ENCODE data around the gene MEGF11.
A peak's percentile ranks its signal among the peaks of the same experiment; 100 is the strongest.
"Not testable (repeated sequence)": the region's sequence is repeated elsewhere in the genome, so short reads cannot be mapped to it uniquely, and the experiment has no call there.

MEGF11 gene

DNA sequence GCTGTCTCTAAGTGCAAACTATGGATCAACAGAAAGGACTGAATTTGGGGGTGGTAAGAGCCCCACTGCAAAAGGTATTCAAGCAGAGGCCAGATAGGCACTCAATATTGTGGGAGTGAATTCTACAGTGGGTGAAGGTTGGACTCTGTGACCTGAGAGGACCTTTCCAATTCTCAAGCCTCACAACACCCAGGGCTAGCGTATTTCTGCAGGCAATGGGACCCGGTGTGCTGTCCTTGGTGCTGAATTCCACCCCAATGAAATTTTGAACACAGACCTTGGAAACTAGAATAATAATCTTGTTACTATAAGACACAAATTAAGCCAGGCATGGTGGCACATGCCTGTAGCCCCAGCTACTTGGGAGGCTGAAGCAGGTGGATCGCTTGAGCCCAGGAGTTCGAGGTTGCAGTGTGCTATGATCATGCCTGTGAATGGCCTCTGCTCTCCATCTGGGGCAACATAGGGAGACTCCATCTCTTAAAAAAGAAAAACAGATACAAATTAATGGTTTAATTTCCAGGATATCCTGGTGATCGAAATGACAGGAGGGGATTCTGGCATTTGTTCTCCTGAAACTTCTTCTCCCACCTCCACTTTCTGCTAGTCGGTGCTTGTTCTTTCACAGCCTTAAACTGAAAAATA lies 248.8 kb downstream of the MEGF11 start:
- no peak for DNase-seq (ENCODE audit: low spot score)

- not testable (repeated sequence) for DNase-seq (ENCODE audit: low spot score)
Observed at GRCh38 chr15:66003129-66003528, 250.4 kb downstream of the MEGF11 start.

GRCh38 chr15:66001717-66002426 lies 251.7 kb downstream of the MEGF11 start:
- no peak for DNase-seq (ENCODE audit: low spot score)

GRCh38 chr15:66001042-66001441 lies 252.5 kb downstream of the MEGF11 start:
- no peak for DNase-seq (ENCODE audit: low spot score)

GRCh38 chr15:65998486-65998885 lies 255.1 kb downstream of the MEGF11 start:
- no peak for DNase-seq (ENCODE audit: low spot score)

- DNase-seq (ENCODE audit: low spot score): no peak
Observed at GRCh38 chr15:65996901-65997300, 256.6 kb downstream of the MEGF11 start.

DNA sequence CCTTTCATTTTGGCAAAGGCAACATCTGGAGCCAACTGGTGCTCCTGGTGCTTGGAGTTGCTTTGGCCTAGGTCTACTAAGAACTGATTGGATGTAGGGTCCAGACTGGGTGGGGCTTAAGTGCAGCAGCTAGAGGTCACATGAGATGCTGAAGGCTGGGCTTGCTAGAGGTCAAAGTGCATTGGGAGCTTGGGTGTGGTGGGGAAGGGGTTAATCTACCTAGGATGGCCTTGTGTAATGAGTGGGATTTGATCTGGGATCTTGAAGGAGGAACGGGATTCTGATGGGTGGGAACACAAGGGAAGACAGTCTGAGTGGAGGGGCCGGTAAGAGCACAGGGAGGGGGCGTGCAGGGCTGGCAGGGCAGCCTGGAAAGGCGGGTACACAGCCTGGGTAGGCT lies 258.7 kb downstream of the MEGF11 start:
- DNase-seq (ENCODE audit: low spot score): no peak

DNA sequence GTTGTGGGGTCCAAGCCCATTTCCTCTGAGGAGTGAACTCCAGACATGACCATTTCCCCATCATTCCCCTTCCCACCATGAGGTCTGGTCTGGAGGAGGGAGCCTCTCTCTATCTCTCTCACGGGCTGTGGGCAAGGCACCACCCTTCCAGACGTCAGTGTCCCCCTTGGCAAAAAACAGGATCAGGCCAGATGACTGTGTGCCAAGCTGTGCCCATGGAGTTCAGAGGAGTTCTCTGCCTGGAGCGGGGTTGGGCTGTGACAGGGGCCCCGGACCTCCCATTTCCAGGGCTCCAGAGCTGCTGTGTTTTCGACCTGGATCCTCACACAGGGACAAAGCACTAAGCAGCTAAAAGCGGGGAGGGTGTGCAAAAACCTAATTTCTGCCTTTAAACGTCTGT lies 259.8 kb downstream of the MEGF11 start:
- no peak for DNase-seq (ENCODE audit: low spot score)

- peak; percentile 41 for DNase-seq (ENCODE audit: low spot score)
Observed at GRCh38 chr15:65993236-65993635, 260.3 kb downstream of the MEGF11 start.

GRCh38 chr15:65991721-65992483 lies 261.6 kb downstream of the MEGF11 start:
- DNase-seq (ENCODE audit: low spot score): no peak

- DNase-seq (ENCODE audit: low spot score): no peak
Observed at GRCh38 chr15:65990298-65990981, 263.1 kb downstream of the MEGF11 start.

DNA sequence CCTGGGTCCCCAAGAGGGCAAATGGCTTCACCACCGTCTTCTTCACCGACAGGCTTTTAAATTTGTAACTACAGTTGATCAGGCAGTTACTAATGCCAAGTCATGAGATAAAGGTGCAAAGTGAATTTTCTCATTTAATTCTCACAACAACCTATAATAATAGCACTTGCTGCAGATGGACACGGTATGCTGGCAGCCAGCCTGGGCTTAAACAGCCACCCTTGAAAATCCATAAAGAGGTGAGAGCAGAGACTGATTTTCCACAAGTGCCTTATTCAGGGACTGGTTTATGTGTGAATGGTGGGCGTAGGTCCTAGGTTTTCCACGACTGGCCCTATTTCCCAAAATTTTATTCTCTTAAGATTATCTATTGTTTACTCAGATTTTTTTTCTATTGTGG lies 266.4 kb downstream of the MEGF11 start:
- no peak for DNase-seq (ENCODE audit: low spot score)

DNA sequence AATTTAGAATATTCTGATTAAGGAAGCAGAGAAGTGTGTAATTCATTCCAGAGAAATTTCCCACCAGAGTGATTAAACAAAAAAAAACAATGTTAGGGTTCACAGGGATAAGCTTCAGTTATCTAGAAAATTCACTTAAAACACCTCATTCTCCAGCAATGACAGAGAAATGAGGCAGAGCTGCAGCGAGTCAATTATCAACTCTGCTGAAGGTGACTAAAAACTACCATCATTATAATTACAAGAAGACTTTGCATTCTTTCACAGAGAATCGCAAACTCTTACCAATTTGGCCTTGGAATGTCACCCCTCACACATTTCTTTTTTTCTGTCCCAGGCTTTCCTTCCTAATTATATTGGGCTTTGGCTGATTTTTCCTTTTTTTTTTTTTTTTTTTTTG lies 267.1 kb downstream of the MEGF11 start:
- DNase-seq (ENCODE audit: low spot score): no peak

- no peak for DNase-seq (ENCODE audit: low spot score)
Observed at GRCh38 chr15:65985387-65985786, 268.2 kb downstream of the MEGF11 start.

GRCh38 chr15:65982627-65983322 lies 270.8 kb downstream of the MEGF11 start:
- no peak for DNase-seq (ENCODE audit: low spot score)

DNA sequence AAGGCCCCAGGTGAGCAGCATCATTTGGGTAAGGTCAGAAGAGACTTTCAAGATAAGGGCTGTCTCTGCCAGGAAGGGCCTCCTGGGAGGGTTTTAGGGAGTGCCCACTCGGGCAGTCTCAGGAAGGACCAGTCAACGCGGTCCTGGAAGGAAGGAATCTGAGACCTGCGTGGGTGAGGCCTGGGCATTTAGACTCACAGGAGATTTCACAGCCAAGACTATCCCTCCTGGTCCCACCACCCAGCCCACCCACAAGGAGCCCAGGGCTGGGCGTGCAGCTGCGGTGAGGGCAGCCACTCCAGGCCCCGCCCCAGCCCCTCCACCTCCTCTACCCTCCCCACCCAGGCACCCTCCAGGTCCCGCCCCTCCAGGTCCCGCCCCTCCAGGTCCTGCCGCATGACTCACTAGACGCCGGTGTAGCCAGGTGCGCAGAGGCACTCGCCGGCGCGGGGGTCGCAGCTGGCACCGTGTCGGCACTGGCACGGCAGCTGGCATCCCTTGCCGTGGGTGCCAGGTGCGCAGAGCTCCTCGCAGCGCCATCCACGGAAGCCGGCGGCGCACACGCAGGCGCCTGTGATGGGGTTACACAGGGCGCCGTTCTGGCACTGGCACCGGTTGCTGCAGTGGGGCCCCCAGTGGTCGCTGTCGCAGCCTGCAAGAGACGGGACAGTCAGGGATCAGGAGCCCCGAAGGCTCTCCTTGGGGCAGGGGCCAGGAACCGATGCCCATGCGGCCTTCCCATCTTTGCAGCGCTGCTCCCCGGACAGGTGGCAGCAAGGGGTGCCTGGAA lies 271.5 kb downstream of the MEGF11 start:
- peak; percentile 40 for DNase-seq (ENCODE audit: low spot score)

DNA sequence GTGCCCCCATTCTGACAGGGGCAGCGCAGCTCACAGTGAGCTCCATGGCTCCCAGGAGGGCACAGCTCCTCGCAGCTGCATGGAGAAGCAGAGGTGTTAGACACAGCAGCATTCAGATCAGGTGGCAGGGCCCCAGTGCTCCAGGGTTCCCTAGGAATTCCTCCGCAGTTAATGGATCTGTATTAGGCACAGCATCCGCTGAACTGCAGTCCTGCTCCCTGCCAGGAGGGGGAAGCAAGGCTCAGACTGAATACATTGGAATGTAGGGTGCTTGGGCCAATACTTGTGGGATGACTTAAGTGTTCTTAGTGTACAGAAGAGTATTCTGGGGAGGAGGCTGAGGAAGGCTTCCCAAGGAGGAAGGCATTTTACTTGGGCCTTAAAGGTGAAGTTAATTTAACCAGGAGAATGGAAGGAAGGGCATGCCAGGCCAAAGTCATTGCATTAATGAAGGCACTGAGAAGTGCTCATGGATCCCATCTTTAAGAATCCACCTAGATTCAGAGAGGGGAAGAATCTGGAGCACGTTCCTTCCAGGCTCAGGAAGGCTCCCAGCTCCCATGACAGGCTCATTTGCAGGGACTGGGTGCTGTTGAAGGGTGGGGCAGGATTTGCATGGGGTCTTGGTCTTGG lies 272.6 kb downstream of the MEGF11 start:
- peak; percentile 32 for DNase-seq (ENCODE audit: low spot score)

- no peak for DNase-seq (ENCODE audit: low spot score)
Observed at GRCh38 chr15:65979837-65980236, 273.7 kb downstream of the MEGF11 start.

DNA sequence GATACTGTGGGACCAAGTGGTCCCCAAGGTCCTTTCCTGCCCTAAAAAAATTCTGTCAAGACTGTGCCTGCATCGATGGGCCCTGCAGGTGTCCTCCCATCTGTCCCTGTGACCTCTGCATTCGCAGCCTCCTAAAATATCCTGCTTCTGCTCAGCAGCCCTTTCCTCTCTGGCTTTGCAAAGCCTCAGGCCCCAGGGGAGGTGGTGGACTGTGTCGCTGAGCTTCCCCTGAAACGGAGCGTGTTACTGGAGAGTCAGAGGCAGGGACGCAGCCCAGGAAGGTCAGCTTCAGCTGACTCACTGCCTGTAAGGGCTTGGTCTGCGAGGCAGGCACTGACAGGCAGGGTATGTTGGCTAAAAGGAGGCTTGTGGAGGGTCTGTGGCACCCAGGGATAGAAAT lies 274.2 kb downstream of the MEGF11 start:
- no peak for DNase-seq (ENCODE audit: low spot score)

DNA sequence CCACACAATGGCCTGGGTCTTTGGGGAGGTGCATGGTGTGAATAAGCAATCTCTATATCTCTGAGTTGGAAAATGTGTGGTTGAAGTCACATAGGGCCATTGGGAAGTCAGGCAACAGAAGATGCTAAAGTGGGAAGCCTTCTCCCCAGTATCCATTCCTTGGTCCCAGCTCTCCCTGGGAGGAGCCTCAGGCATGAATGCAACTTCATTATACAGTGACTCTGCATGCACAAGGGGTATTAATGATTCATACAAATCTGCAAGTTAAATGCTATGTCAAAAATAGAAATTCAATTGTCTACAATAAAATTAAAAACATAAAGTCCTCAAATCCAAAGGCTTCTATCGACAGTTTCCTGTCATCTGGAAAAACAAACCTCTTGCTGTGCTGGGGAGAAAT lies 275.4 kb downstream of the MEGF11 start:
- DNase-seq (ENCODE audit: low spot score): no peak
